Brain pericyte (primary cell): ENCODE measurements around the gene MUC2.

Experiments used
- DNase-seq: peaks from one replicate; pipeline ENCODE4 v3.0.0-alpha.2; 2012; ENCODE audit warnings: low read depth, low spot score

MUC2 gene

GRCh38 chr11:1121813-1122663, 47.4 kb downstream of the MUC2 start:
- no peak for DNase-seq

DNA sequence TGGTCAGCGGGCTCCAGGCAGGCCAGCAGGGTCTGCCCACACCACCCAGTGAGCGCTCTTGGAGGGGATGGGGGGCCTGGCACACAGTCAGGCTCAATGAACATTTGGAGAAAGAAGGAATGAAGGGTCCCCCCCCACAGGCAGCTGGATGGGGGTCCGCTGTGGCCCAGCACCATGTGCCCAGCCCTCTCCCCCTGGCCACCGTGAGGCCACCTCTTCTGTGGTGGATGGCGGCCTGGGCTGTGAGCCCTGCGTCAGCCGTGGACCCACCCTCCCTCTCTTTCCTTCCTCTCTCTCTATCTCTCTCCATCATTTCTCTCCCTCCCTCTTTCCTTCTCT, 48.0 kb downstream of the MUC2 start:
- no peak for DNase-seq

GRCh38 chr11:1123970-1124369, 49.3 kb downstream of the MUC2 start:
- no peak for DNase-seq
